ENCODE measurements around the gene IFNL1.
"Not testable (repeated sequence)": the region's sequence is repeated elsewhere in the genome, so short reads cannot be mapped to it uniquely, and the experiment has no call there.

IFNL1 gene

DNA sequence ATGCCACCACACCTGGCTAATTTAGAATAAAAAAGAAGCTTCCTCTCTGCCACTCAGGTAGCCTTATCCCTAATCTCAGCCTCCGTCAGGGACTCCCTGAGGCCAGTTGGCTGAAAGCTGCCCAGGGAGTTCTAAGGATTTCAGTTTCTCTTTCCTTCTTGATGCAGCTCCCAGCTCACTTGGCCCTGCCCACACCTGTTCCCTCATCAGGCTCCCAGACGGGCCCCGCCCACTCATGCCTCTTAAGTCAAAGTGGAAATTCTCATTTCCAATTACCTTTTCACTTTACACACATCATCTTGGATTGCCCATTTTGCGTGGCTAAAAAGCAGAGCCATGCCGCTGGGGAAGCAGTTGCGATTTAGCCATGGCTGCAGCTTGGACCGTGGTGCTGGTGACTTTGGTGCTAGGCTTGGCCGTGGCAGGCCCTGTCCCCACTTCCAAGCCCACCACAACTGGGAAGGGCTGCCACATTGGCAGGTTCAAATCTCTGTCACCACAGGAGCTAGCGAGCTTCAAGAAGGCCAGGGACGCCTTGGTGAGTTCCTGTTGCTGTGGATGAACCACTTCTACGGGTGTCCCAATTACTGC is at the start of gene IFNL1:
TSS of gene IFNL1 (plus strand) at position 353 of the 591 bp plus-strand sequence. CDS start at position 368, 15 bp downstream.
- DNase-seq = no peak

DNA sequence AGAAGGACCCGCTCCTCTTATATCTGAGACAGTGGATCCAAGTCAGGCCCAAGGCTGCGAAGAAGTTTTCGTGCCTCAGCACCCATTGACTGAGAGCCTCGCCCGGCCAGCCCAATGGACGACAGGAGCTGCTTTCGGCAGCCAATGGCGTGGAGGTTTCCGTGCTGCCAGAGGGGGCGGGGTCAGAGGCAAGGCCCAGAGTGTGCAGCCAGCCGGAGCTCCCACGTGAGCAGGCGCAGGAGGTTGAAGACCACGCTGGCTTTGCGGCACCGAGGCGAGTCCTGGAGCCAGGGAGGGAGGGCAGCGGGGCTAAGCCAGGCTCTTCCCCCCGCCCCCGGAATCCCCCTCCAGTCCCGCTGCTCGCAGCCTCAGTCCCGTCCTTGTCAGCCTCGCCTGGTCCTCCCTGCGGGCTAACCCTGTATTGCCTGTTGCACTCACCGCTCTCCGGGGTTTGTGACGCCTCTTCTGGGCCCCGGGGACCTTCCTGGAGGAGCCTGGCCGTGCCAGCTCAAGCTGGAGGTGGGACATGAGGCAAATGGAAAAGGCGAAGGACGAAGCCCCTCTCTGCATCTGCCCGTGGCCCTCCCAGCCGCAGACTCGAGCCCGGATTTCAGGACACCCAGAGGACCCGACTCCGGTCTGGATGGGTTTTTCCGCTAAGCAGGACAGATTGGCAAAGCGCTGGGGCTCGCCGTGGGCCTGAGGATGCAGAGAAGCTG is 49.1 kb upstream of the IFNL1 start:
- DNase-seq = peak; percentile 61

DNA sequence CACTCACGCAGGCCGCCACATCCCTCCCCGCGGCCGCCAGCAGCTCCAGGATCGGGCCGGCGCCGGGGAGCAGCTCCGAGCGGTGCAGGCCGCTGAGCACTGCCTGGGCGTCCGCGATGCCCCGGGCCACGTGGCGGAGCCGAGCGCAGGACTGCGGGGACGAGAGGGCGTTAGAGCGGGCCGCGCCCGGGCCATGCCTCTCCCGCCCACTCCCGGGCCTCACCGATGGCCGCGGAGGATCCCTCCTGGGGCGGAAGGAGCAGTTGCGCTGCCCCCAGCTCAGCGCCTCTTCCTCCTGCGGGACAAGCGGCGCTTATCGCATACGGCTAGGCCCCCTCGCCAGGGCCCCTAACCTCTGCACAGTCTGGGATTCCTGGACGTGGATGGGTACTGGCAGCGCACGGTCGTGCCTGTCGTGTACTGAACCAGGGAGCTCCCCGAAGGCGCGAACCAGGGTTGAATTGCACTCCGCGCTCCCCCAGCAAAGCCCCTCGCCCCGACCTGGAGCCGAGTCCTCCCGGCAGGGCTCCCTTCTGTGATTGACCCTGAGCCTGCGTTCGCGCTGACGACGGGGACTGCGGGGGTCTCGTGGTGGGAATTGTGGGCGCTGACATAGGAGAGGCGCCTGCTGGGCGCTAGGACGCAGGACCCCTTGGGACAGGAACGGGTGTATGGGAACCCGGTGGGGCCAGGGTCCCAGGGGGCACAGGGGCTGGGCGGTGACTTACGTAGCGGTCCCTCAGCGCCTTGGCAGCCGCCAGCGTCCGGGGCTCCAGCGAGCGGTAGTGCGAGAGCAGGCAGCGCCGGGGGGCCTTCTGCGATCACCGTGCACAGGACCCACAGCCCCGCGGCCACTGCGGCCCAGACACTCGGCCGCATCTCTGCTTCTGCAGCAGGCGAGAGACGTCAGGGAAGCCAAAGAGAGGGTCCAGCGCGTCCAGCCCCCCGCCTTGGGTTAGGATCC is 48.2 kb upstream of the IFNL1 start:
- DNase-seq = peak; percentile 72

GRCh38 chr19:39248806-39249205 is 47.4 kb upstream of the IFNL1 start, which contains the start of gene IFNL4:
Gene IFNL4, minus strand, starts transcription at chr19:39248856.
- no peak for DNase-seq

- no peak for DNase-seq
Measured at GRCh38 chr19:39251081-39251480, 45.1 kb upstream of the IFNL1 start.

DNA sequence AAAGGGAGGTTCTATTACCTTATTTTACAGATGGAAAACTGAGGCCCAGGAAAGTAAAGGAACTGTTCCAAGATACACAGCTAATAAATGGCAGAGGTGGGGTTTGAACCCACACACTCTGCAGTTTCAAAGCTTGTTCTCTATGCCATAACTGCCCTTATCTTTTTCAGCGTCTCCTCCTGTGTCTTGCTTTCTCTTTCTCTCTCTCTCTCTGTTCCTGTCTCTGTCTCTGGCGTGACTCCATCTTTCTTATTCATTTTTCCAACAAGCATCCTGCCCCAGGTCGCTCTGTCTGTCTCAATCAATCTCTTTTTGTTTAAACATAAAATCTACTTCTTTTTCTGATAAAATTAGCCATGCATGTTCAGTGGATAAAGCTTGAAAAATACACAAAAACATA is 44.4 kb upstream of the IFNL1 start:
- no peak for DNase-seq

- no peak for DNase-seq
Measured at GRCh38 chr19:39252458-39252857, 43.7 kb upstream of the IFNL1 start.

DNA sequence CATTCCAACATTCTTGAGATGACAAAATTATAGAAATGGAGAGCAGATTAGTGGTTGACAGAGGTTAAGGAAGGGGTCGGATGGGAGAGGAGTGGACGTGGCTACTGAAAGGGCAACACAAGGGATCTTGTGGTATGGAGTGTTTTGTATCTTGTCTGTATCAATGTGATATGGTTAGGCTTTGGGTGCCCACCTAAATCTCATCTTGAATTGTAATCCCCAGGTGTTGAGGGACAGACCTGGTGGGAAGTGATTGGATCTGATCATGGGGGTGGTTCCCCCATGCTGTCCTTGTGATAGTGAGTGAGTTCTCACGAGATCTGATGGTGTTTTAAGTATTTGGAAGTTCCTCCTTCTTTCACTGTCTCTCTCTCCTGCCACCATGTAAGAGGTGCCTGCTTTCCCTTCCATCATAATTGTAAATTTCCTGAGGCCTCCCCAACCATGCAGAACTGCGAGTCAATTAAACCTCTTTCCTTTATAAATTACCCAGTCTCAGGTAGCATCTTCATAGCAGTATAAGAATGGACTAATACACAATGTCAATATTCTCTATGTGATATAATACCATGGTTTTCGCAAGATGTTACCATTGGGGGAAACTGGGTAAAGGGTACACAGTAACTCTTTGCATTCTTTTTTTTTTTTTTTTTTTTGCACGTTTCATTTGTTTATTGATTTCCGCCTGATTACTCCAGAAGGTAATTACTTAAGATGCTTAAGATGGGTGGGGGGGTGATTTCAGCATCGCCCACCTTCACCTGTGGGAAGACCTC is 42.6 kb upstream of the IFNL1 start:
- no peak for DNase-seq

- no peak for DNase-seq
Measured at GRCh38 chr19:39254531-39255345, 41.5 kb upstream of the IFNL1 start.

DNA sequence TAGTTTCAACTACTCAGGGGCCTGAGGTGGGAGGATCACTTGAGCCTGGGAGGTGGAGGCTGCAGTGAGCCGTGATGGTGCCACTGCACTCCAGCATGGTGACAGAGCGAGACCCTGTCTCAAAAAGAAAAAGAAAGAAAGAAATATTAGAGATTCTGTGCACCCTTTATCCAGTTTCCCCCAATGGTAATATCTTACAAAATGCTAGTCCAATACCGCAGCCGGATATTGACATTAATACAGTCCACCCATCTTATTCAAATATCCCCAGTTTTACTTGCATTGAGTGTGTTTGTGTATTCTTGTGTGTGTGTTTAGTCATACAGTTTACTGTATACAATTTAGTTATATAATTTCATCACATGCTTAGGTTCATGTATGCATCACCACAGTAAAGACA is 39.0 kb upstream of the IFNL1 start:
- no peak for DNase-seq

GRCh38 chr19:39261704-39262103 is 34.5 kb upstream of the IFNL1 start:
- no peak for DNase-seq

GRCh38 chr19:39262496-39262895 is 33.7 kb upstream of the IFNL1 start:
- DNase-seq = no peak

GRCh38 chr19:39263912-39264305 is 32.3 kb upstream of the IFNL1 start:
- no peak for DNase-seq

GRCh38 chr19:39264306-39265290 is 31.6 kb upstream of the IFNL1 start:
- peak; percentile 78 for DNase-seq

GRCh38 chr19:39265321-39265916 is 30.8 kb upstream of the IFNL1 start:
- no peak for DNase-seq

GRCh38 chr19:39268085-39268484 is 28.1 kb upstream of the IFNL1 start, which contains the start of gene IFNL2:
Gene IFNL2, plus strand, starts transcription at chr19:39268396. Its CDS starts 173 bp downstream, at chr19:39268569.
- not testable (repeated sequence) for DNase-seq

DNA sequence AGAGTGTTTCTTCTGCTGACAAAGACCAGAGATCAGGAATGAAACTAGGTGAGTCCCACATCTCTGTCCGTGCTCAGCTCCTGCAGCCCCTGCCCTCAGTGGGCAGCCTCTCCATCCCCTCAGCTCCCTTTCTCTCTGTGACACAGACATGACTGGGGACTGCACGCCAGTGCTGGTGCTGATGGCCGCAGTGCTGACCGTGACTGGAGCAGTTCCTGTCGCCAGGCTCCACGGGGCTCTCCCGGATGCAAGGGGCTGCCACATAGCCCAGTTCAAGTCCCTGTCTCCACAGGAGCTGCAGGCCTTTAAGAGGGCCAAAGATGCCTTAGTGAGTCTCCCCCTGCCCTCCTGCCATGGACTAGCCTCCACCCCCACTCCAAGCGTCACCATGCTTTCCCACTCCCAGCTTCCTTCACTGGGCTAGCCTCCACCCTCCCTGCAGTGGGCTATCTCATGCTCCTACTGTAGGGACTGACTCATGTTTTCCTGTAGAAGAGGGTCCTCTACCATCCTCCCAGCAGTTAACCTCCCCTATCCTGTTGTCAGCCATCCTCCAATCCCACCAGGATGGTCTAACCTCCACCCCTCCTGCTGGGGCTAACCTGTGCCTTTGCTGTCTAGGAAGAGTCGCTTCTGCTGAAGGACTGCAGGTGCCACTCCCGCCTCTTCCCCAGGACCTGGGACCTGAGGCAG is 27.5 kb upstream of the IFNL1 start:
- DNase-seq = not testable (repeated sequence)

- not testable (repeated sequence) for DNase-seq
Measured at GRCh38 chr19:39269369-39269768, 26.8 kb upstream of the IFNL1 start.

Measured in retina (tissue), 1 donor.